Gastrocnemius medialis (tissue), 4 donors: ENCODE results near the gene AHCY. TPM values are rescaled to one million over a fixed set of nuclear protein-coding genes. Genes with fewer than 3 reads are reported as not detected.
A peak's percentile ranks its signal among the peaks of the same experiment; 100 is the strongest.
"Not testable (repeated sequence)": the region's sequence is repeated elsewhere in the genome, so short reads cannot be mapped to it uniquely, and the experiment has no call there.

Experiments used
- ATAC-seq, 2 donors: fragments of 150-250 bp; one replicate each; pipeline ENCODE4 v1.9.1; 2016
- DNase-seq, 2 donors: peaks; one replicate each; pipeline ENCODE4 v3.0.0-alpha.2; 2019
- H3K27ac ChIP-seq, 4 donors: fragments of 200-600 bp; sonication (generic); 1 replicate in 1 of 4; 2 replicates in 3 of 4; pipeline ENCODE4 v1.5.1; 2016 to 2018; ENCODE audit warnings: mild to moderate bottlenecking in 2 of 4, moderate library complexity in 1 of 4
- H3K27me3 ChIP-seq, 3 donors: fragments of 200-600 bp; sonication (generic) in 2 of 3; 1 replicate in 1 of 3; 2 replicates in 2 of 3; pipeline versions ENCODE4 v1.5.1 to v1.6.0; 2016 to 2019; ENCODE audit warnings: mild to moderate bottlenecking in 1 of 3, moderate library complexity in 1 of 3
- H3K36me3 ChIP-seq, 2 donors: fragments of 200-600 bp; sonication (generic) in 1 of 2; one replicate each; pipeline ENCODE4 v1.5.1; 2017 to 2018
- H3K4me1 ChIP-seq, 2 donors: fragments of 200-600 bp; sonication (generic) in 1 of 2; one replicate each; pipeline ENCODE4 v1.5.1; 2016 to 2017; ENCODE audit warnings: mild to moderate bottlenecking in 2 of 2
- H3K4me3 ChIP-seq, 4 donors: fragments of 200-600 bp; sonication (generic) in 3 of 4; 1 replicate in 1 of 4; 2 replicates in 3 of 4; pipeline ENCODE4 v1.5.1; 2016 to 2019; ENCODE audit warnings: mild to moderate bottlenecking in 2 of 4
- H3K9me3 ChIP-seq, 3 donors: fragments of 200-600 bp; sonication (generic) in 2 of 3; 1 replicate in 1 of 3; 2 replicates in 2 of 3; pipeline ENCODE4 v1.5.1; 2016 to 2019
- CTCF ChIP-seq, 5 experiments: fragments of 450-650 bp in 3 of 5; fragments of 200-600 bp in 2 of 5; sonication (generic) in 2 of 5; IDR thresholded peaks in 4 of 5; conservative IDR thresholded peaks in 1 of 5; 1 replicate in 4 of 5; 2 replicates in 1 of 5; pipeline ENCODE4 v1.5.1; 2016 to 2019; ENCODE audit warnings: antibody characterized with exemption in 5 of 5, mild to moderate bottlenecking in 3 of 5, moderate library complexity in 3 of 5
- POLR2A ChIP-seq, 2 donors: fragments of 450-650 bp; IDR thresholded peaks; one replicate each; pipeline ENCODE4 v1.6.1; 2017; ENCODE audit warnings: antibody characterized with exemption in 2 of 2, mild to moderate bottlenecking in 2 of 2, moderate library complexity in 2 of 2
- in situ Hi-C, 4 donors: fragments of 200-750 bp; cut with MboI; loops; one replicate each; pipeline versions ENCODE4 v1.15.0 to v1.8.0; 2017; ENCODE audit warnings: low sequenced_read_pairs in 4 of 4
- intact Hi-C: fragments of 100-400 bp; cut with DNase I; formaldehyde crosslinking; loops from one replicate; pipeline ENCODE4 v1.15.1; 2023; ENCODE audit warnings: low total_unique reads
- total RNA-seq, 4 donors: library from RNA; depleted of rRNA; stranded (reverse); fragments of >200 nt; gene quantifications; one replicate each; pipeline versions ENCODE4 v1.1.0 to v1.2.3, GENCODE V29; 2016

AHCY gene
- total RNA-seq, 4 donors from 2014 or later: 81.7 to 110 (median 98.6) TPM

- Histone ChIP-seq H3K27me3 (no peaks in the 10 kb centered on the region), H3K4me1 (peaks cover 6 to 14% of the 10 kb centered on the region in 2 donors), H3K36me3 (no peaks in the 10 kb centered on the region), H3K4me3 (no peak overlapping the region), H3K9me3 (no peaks in the 10 kb centered on the region), H3K27ac (no peak overlapping the region)
- intact Hi-C loops: no loop called here
- in situ Hi-C loops: no loop called here
- no peak for ATAC-seq
- DNase-seq: no peak
- TF ChIP-seq CTCF (IDR thresholded peaks at IDR 0.05 in 4 of 5, conservative IDR thresholded peaks at IDR 0.05 in 1 of 5) (no peak), POLR2A (IDR thresholded peaks at IDR 0.05) (no peak)
Measured at GRCh38 chr20:34268145-34268544, 35.0 kb downstream of the AHCY start.

- Histone ChIP-seq H3K27ac (no peak overlapping the region), H3K9me3 (no peaks in the 10 kb centered on the region), H3K27me3 (no peaks in the 10 kb centered on the region), H3K4me3 (no peak overlapping the region), H3K4me1 (peaks cover 5 to 10% of the 10 kb centered on the region in 2 donors), H3K36me3 (no peaks in the 10 kb centered on the region)
- DNase-seq (no peak), ATAC-seq (no peak)
- TF ChIP-seq CTCF (IDR thresholded peaks at IDR 0.05 in 4 of 5, conservative IDR thresholded peaks at IDR 0.05 in 1 of 5): no peak
- no peak for TF ChIP-seq POLR2A (IDR thresholded peaks at IDR 0.05)
- in situ Hi-C loops: no loop called here
- intact Hi-C loops: no loop called here
Measured at GRCh38 chr20:34264141-34264540, 39.0 kb downstream of the AHCY start.

GRCh38 chr20:34263468-34263867 is 39.7 kb downstream of the AHCY start:
- H3K27me3 ChIP-seq, H3K36me3 ChIP-seq, DNase-seq, H3K9me3 ChIP-seq, H3K4me3 ChIP-seq, ATAC-seq, in situ Hi-C loops, H3K4me1 ChIP-seq, intact Hi-C loops: not testable (repeated sequence)
- H3K27ac ChIP-seq: peak overlapping the region in 1 of 4 donors; percentile 58

GRCh38 chr20:34262488-34263288 is 40.5 kb downstream of the AHCY start:
- H3K36me3 ChIP-seq: no peaks in the 10 kb centered on the region
- H3K9me3 ChIP-seq: no peaks in the 10 kb centered on the region
- H3K27me3 ChIP-seq: no peaks in the 10 kb centered on the region
- DNase-seq: peak; percentile 19 to 58
- TF ChIP-seq CTCF (IDR thresholded peaks at IDR 0.05 in 4 of 5, conservative IDR thresholded peaks at IDR 0.05 in 1 of 5) (no peak), POLR2A (IDR thresholded peaks at IDR 0.05) (no peak)
- intact Hi-C loops (no loop called here), in situ Hi-C loops (no loop called here)
- peak; percentile 87 to 92 for ATAC-seq
- no peak overlapping the region for H3K4me3 ChIP-seq
- H3K27ac ChIP-seq: peak overlapping the region; percentile 16 to 68 (median 48)
- H3K4me1 ChIP-seq: peaks cover 3 to 10% of the 10 kb centered on the region in 2 donors

- DNase-seq: no peak
- no peaks in the 10 kb centered on the region for H3K9me3 ChIP-seq
- no peaks in the 10 kb centered on the region for H3K36me3 ChIP-seq
- no peak overlapping the region for H3K27ac ChIP-seq
- H3K27me3 ChIP-seq: no peaks in the 10 kb centered on the region
- H3K4me1 ChIP-seq: peaks cover 3 to 10% of the 10 kb centered on the region in 2 donors
- in situ Hi-C loops: no loop called here
- H3K4me3 ChIP-seq: no peak overlapping the region
- intact Hi-C loops: no loop called here
- ATAC-seq: no peak
- no peak for TF ChIP-seq CTCF (IDR thresholded peaks at IDR 0.05 in 4 of 5, conservative IDR thresholded peaks at IDR 0.05 in 1 of 5)
- no peak for TF ChIP-seq POLR2A (IDR thresholded peaks at IDR 0.05)
Measured at GRCh38 chr20:34260208-34260942, 42.8 kb downstream of the AHCY start.
